GM08714 (cell line): ENCODE results near the gene C12orf57.

ENCODE experiments used
- H3K4me3 ChIP-seq: fragments of 200-500 bp; sonication (Bioruptor generic); 2 replicates; pipeline ENCODE4 v1.5.1; 2014; ENCODE audit warnings: mild to moderate bottlenecking, low read length, inconsistent platforms
- ZNF274 ChIP-seq: IDR thresholded peaks from 2 replicates; pipeline ENCODE4 v1.6.1; 2012; ENCODE audit warnings: mild to moderate bottlenecking, low read depth, low read length

Gene C12orf57

DNA sequence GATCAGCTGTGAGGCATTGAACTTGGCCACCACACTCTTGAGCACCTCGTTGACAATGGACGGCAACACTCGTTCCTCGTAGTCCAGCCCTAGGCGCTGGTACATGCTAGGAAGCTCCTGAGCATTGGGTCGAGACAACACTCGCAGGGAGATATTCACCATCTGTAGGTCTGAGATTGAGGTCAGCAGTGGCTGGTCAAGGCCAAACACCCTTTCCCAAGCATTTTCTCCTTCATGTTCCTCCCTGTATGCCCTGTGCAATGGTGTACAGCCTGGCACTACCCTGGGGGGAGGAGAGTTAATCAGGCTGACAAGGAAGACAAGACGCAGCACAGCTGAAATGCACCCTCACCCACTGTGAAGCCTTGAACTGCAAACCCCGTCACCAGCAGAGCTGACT, 24.6 kb downstream of the C12orf57 start:
- TF ChIP-seq ZNF274, result no peak
- no peak overlapping the region; the same call in 1 of the 2 replicates for H3K4me3 ChIP-seq

DNA sequence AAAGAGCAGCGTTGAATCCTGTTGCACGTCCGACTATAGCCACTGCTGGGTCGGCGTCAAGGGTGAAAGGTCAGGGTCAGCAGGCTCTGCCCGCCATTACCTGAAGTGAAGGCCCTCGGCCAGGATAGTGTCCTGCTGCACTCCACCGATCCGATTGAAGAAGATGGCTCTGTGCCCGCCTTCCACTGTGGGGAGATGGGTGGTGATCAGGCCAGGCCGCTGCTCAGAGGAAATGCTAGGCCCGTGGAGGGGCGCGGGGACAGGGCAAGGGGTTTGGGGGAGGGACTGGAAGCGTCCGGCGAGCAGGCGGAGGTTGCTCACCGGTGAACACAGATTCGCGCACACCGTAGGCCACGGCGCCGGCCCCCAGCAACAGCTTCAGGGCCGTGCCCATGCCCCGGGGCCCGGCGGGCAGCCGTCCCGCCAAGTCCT, 26.3 kb downstream of the C12orf57 start:
- no peak for TF ChIP-seq ZNF274
- peak overlapping the region; percentile 93 for H3K4me3 ChIP-seq

DNA sequence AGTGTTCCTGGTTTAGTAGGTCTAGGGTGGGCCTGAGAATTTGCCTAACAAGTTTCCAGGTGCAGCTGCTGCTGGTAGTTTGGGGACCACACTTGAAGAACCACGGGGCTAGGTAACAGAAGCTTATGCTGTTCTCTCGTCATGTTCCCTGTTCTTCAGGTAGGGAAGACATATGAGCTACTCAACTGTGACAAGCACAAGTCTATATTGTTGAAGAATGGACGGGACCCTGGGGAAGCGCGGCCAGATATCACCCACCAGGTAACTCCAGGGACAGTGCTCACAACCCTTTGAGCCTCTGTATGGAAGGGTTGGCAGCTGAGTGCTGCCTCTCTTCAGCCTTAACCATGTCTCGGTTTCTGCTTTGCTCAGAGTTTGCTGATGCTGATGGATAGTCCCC, 30.4 kb downstream of the C12orf57 start:
- no peak for TF ChIP-seq ZNF274
- no peak overlapping the region for H3K4me3 ChIP-seq

DNA sequence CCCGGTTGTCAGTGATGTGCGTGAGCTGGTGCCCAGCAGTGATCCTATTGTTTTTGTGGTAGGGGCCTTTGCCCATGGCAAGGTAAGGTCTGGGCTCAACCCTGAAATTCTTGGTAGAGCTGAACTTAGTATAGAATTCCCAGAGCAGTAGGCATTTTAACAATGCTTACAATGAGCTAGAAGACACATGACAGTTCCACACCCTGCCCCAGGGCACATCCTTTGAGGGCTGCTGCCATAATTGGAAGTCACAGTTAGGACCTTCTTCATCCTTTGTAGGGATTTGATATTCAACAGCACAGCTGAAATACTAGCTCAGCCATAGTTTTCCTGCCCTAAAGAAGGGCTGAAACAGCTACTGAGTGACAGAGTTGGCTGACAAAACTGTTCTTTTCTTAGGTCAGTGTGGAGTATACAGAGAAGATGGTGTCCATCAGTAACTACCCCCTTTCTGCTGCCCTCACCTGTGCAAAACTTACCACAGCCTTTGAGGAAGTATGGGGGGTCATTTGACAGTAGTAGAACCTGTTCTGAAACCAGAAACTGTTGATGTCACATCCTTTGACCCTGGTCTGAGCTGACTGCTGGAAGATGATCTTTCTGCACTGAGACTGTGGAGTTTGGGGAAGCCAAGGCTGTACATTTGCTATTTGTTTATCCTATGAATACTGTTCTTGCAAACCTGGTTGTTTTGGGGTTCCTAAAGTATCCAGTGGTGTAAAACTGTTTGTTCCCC, 31.6 kb downstream of the C12orf57 start:
- no peak for TF ChIP-seq ZNF274
- H3K4me3 ChIP-seq, result no peak overlapping the region

DNA sequence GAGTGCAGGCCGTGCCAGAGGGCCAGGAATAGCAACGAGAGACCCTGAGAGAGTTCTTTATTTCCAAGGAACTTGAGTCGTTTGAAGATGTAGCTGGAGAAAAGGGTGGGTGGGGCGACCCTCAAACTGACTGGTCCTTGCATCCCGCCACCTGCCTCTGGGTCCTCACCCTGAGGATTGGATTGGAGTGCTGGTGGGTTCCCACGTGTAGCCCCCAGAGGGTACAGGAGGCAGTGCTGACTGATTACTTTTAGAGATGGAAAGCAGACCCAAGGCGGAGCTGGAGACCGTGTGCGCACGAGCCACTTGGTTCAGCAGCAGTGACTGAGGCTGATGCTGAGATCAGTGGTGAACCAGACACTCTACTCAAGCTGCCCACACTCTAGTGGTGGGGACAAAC, 33.8 kb downstream of the C12orf57 start:
- no peak overlapping the region for H3K4me3 ChIP-seq
- TF ChIP-seq ZNF274, result no peak

- TF ChIP-seq ZNF274, result no peak
- no peak overlapping the region for H3K4me3 ChIP-seq
These were observed 34.4 kb downstream of the C12orf57 start for GRCh38 chr12:6978188-6978587.

DNA sequence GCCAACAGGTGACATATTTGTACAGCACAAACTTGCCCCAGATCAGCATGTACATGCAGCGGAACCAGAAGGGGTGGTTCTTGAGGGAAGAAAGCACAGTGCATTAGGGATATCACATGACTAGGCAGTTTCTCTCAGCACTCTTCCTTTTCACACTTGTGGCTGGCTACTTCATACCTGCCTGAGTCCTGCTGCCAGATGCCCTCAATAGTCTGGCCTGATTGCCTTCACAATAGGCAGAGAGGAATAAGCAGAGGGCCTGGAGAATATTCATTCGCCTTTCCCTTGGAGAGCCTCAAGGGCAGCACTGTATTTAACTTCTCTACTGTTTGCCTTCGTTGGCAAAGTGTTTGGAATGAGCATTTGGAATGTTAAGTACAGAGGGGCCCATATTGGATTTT, 34.8 kb downstream of the C12orf57 start:
- no peak overlapping the region for H3K4me3 ChIP-seq
- TF ChIP-seq ZNF274, result no peak

DNA sequence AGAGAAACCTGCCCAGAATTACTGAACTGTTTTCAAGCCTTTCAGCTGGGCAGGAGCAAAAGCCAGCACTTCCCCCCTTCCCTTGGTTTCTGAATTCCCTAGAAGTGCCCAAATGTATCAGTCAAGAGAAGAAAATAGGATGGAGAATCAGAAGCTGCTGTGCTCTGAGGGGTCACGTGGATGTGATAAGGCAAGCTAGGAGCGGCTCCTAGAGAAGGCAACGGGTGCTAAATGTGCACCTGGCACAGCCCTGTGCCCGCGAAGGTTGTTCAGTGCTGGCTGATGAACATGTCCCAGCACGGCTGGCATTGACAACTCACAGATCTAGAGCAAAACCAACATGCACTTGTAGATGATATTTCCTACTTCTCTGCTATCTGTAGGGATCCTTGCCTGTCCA, 35.2 kb downstream of the C12orf57 start:
- no peak overlapping the region for H3K4me3 ChIP-seq

DNA sequence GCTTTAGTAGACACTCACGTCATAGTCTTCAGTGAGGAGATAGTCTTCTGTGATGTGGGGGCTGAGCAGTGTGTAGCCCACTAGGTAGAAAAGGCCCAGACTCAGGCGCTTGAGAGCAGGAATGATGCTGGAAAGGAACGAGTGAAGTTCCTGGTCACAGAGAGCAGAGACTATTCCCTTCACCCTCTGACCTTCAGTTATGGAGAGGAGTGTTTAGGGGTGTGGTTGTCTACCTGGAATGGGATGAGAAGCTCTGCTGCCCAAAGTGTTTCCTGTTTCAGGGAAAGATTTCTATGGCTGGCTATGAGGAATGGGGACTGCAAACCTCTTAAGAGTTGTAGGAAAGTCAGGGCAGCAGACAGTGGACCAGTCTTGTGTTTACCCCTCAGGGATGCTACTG, 35.6 kb downstream of the C12orf57 start:
- H3K4me3 ChIP-seq, result no peak overlapping the region
- no peak for TF ChIP-seq ZNF274

More for the DNA sequence above, 35.2 kb downstream of the C12orf57 start:
- TF ChIP-seq ZNF274, result no peak

DNA sequence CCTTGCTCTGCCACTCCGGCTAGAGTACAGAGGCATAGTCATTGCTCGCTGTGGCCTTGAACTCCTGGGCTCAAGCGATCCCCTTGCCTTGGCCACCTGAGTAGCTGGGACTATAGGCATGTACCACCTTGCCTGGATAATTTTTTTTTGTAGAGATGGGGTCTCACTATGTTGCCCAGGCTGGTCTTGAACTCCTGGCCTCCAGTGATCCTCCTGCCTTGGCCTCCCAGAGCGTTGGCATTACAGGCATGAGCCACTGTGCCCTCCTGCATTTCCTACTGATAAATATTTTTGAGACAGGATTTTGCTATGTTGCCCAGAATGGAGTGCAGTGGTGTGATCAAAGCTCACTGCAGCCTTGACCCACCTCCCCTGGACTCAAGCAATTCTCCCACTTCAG, 36.3 kb downstream of the C12orf57 start:
- no peak for TF ChIP-seq ZNF274
- H3K4me3 ChIP-seq, result no peak overlapping the region

DNA sequence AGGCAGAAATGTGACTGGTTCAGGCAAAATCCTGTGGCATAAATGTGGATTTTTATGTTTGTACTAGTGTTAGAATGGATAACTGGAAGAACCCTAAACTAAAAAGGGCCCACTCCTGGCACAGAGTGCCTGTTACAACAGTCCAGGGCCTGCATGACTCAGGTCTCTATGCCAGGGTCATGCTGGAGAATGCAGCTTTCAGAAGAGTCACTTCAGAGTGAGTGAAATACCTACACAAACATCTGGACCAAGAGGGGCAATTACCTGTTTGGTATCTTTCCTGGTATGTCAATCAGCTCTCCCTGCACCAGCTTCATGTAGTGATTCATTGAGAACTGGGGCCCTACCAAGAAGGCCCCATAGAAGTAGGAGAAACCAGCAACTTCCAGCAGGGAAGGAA, 36.9 kb downstream of the C12orf57 start:
- H3K4me3 ChIP-seq, result no peak overlapping the region
- no peak for TF ChIP-seq ZNF274

- no peak for TF ChIP-seq ZNF274
- no peak overlapping the region for H3K4me3 ChIP-seq
These were observed 37.6 kb downstream of the C12orf57 start for GRCh38 chr12:6981152-6982052.

DNA sequence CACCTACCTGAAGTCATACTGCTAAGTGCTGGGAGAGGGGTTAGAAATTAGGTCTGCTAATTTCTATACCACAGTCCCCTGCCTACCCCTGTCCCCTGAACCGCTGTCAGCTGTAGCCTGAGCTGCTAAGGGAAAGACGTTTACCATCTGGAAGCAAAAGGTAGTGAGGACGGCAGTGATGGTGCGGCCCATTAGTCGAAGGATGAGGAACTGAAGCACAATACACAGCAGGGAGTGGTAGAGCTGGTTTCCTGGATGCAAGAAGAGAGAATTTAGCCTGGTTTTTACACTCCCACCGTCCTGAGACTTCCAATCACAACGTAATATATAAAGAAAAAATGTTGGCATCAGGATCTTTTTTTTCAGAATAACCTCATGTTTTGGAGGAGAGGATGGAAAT, 38.7 kb downstream of the C12orf57 start:
- TF ChIP-seq ZNF274, result no peak
- H3K4me3 ChIP-seq, result no peak overlapping the region

- TF ChIP-seq ZNF274, result no peak
- H3K4me3 ChIP-seq, result no peak overlapping the region
These were observed 44.2 kb downstream of the C12orf57 start for GRCh38 chr12:6987956-6988553.
